ENCODE results near the gene EPAS1.

Gene EPAS1

DNA sequence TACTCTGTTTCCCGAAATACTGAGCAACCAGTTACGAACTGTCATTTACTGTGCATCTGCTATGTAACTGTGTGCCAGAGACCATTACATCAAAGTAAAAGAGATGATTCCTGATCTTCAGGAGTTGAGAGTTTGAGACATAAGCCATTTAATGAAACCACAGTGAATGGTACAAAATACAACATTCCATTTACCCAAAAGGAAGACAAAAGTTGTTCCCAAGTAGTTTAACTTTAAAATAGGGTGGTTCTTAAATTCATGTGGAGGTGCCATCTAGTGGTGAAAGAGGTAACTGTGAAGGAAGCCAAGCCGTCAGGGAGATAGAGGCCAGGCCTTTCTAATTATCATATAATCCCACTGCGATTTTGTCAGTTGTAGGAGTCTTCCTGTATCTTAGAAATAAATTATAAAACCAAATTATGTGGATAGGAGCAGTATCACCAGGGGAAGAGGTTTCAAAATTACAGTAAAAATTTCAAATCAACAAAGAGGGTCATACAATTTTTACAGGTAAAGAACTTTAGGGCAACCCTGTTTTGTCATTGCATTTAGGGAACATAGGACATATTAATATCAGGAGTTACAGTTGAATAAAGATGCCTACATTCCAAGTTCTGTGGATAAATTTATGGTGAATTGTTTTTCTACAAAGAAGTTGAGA is 67.7 kb downstream of the EPAS1 start:
- no peak for DNase-seq (ENCODE audit: low read depth in 2 of 2)

GRCh38 chr2:46365913-46366667 is 68.9 kb downstream of the EPAS1 start:
- DNase-seq (ENCODE audit: low read depth in 2 of 2), result no peak

GRCh38 chr2:46366668-46367052 is 69.5 kb downstream of the EPAS1 start:
- DNase-seq (ENCODE audit: low read depth in 2 of 2), result no peak

- DNase-seq (ENCODE audit: low read depth in 2 of 2), result no peak
These were observed 70.1 kb downstream of the EPAS1 start for GRCh38 chr2:46367286-46367685.

DNA sequence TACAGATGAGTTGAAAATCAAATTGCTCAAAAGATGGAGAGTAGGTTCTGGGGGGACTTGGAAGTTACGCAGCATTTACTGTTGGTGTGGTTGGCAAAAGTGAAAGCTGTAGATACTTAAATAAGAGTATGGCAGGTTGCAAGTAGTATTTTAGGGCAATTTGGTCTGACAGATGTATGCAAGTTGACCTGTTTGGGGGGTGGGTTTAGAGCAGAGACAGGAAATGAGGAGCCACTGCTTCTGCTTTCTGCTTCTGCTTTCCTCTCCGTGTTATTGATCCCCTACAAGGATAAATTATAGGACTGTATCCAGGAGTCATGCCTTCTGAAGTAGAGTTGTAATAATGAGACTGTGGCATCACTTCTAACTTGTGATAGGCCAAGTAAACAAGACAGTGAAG is 71.2 kb downstream of the EPAS1 start:
- no peak for DNase-seq (ENCODE audit: low read depth in 2 of 2)

GRCh38 chr2:46369783-46370182 is 72.6 kb downstream of the EPAS1 start:
- DNase-seq (ENCODE audit: low read depth in 2 of 2), result no peak

- no peak for DNase-seq (ENCODE audit: low read depth in 2 of 2)
These were observed 74.6 kb downstream of the EPAS1 start for GRCh38 chr2:46371854-46372253.

DNA sequence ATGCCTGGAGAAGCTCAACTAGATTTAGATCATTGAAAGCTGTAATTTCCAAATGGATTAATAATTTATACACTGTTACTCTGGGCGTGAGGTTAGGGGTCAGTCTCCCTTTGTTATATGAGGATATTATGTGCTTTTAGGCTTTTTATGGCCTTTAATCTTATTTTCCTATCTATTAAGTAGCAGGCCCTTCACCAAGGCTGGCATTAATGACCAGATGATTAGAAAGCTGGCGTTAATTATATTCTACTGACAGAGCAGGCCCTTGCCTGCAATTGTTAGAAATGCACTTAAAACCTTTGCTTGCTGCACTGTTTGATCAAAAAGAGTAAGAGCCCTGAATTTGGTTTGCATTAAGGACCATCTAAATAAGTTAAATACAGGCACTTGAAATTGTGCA is 75.3 kb downstream of the EPAS1 start:
- no peak for DNase-seq (ENCODE audit: low read depth in 2 of 2)

- DNase-seq (ENCODE audit: low read depth in 2 of 2), result no peak
These were observed 76.0 kb downstream of the EPAS1 start for GRCh38 chr2:46373238-46373637.

GRCh38 chr2:46375566-46376125 is 78.4 kb downstream of the EPAS1 start:
- DNase-seq (ENCODE audit: low read depth in 2 of 2), result no peak

- no peak for DNase-seq (ENCODE audit: low read depth in 2 of 2)
These were observed 79.4 kb downstream of the EPAS1 start for GRCh38 chr2:46376586-46376985.

GRCh38 chr2:46377101-46377581 is 79.9 kb downstream of the EPAS1 start:
- DNase-seq (ENCODE audit: low read depth in 2 of 2), result no peak

DNA sequence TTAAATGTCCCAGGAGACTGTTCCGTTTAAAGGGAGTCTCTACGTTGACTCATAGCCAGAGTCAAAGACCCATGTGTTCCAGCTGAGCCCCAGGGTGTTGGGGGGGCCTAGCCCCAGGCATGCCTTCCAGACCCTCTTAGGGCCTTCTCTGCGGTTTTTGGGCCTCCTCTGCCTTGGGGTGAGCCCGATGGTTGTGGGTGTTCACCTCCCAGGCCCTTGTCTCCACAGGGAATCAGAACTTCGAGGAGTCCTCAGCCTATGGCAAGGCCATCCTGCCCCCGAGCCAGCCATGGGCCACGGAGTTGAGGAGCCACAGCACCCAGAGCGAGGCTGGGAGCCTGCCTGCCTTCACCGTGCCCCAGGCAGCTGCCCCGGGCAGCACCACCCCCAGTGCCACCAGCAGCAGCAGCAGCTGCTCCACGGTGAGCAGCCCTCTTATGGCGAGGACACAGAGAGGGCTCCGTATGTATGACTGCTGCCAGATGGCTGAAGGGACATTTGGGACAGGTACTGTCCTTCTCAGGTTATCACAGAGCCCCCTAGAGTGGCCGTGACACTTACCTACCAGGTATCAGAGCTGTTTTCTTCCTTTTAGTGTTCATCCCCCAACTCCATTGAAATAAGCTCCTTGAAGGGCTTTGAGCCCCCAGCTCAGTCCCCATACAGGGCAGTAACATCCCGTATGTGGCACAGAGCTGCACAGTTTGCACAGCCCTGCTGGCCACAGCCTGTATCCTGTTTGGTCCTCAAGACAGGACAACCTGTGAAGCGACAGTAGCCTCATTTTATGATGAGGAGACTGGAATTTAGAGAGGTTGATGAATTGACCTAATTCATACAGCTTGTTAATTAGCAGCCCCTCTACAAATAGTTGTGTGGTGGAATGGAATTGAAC is 80.7 kb downstream of the EPAS1 start:
- DNase-seq (ENCODE audit: low read depth in 2 of 2), result no peak

DNA sequence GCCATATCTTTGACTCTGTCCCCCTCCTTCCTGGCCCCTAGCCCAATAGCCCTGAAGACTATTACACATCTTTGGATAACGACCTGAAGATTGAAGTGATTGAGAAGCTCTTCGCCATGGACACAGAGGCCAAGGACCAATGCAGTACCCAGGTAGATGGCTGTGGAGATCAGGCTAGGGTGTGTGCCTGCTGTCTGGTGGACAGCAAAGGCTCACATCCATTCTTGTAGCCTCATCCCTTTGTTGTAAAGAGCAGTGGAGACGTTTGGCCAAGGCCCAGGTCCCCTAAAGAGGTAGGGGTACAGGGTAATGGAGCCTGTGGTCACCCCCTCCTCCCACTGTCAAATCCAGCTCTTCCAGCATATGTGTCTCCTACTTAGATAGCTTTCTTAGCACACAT is 81.4 kb downstream of the EPAS1 start:
- DNase-seq (ENCODE audit: low read depth in 2 of 2), result no peak

- no peak for DNase-seq (ENCODE audit: low read depth in 2 of 2)
These were observed 82.2 kb downstream of the EPAS1 start for GRCh38 chr2:46379213-46380037.

GRCh38 chr2:46380038-46380940 is 83.1 kb downstream of the EPAS1 start:
- DNase-seq (ENCODE audit: low read depth in 2 of 2), result no peak

DNA sequence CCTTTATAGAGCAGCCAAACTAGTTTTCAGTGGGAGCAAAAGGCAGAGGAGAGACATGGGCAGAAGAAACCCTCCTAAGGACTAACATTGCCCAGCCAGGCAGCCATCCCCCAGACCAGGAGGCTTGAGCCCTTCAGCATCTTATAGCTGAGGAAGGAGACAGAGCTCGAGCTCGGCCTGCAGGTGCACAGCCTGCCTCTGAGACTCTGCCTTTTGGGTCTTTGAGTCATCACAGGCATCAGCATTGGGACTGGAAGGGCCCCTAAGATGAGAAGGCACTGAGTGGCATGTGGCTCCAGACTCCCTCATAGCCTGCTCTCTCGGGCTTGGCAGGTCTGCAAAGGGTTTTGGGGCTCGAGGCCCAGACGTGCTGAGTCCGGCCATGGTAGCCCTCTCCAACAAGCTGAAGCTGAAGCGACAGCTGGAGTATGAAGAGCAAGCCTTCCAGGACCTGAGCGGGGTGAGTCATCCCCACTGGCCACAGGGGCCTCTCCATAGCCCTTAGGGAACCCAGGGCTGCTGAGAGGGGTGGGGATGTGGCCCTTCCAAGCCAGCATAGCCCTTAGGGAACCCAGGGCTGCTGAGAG is 84.1 kb downstream of the EPAS1 start:
- no peak for DNase-seq (ENCODE audit: low read depth in 2 of 2)

DNA sequence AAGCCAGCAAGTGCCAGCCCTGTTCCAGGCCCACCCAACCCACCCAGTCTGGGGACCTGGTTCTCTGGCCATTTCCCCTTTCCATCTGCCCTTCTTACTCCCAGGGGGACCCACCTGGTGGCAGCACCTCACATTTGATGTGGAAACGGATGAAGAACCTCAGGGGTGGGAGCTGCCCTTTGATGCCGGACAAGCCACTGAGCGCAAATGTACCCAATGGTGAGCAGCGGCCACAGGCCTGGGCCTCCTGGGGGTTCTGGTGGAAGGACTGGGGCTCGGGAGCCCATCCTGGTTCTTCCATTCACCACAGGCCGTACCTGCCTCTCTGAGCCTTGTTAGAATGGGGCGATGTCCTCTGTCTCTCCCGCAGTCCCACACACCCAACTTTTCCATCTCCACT is 84.7 kb downstream of the EPAS1 start:
- no peak for DNase-seq (ENCODE audit: low read depth in 2 of 2)

DNA sequence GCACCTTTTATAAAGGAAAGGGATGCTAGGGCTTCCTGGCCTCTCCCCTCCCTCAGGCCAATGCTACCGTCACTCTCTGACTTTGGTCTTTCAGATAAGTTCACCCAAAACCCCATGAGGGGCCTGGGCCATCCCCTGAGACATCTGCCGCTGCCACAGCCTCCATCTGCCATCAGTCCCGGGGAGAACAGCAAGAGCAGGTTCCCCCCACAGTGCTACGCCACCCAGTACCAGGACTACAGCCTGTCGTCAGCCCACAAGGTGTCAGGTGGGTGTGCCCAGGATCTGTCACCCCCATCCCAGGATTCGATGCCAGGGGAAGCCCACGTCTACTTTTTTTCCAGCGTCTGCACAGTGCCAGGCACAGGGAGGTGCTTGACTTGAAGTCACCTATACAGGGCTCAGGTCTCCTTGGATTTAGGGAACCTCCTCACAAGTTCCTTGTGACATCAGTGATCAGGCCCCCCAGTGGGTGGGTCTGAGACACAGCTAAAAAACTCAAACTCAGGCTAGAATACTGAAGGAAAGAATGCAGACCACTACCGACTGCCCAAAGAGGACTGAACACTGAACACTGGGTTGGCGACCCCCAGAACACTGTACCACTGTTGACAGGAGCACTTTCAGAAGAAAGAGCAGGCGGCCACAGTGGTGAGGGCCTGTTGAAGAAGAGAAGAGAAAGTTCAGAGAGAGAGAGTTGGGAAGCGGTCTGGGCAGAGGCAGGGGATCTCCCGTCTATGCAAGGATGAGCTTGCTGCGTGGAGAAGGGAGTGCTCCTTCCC is 85.3 kb downstream of the EPAS1 start:
- no peak for DNase-seq (ENCODE audit: low read depth in 2 of 2)

All from stimulated activated CD4-positive, alpha-beta T cell treated with anti-CD3 and anti-CD28 coated beads, Interleukin-4, amount 100 ng/mL, for 48 hours (primary cell).